Measurements from ENCODE around the gene CTNNA3.

Gene CTNNA3

DNA sequence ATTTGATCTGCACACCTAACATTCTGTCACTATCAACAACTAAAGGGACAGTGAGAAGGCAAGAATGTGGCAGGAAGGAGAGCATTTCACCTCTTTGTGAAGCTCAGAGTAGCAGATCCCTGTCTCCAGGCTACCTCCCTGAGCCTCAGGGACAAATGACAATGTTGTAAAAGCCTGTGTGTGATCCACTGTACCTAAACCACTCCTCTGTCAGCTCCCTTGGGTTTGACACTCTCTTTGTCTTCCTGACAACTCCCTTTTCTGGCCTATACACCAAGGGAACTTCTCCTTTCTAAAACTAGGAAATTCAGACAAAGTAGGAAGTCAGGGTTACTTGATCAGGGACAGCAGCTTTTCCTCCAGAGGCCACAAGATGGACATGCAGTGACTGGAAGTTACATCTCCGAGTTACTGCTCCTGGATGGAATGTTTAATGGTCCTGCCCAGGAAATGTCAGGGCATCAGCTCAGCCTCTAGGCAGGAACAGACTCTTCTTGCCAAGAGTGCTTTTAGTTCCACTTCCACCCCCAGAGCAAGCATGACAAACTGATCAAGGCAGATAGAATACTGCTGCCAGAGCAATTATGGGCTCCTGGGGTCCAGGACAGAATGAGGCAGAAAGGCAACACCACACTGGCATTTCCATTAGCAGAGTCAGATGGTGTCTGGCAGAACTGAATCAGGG lies 1784.7 kb downstream of the CTNNA3 start:
- in situ Hi-C loops (cut with MboI; ENCODE audit: low sequenced_read_pairs), result no loop called here

DNA sequence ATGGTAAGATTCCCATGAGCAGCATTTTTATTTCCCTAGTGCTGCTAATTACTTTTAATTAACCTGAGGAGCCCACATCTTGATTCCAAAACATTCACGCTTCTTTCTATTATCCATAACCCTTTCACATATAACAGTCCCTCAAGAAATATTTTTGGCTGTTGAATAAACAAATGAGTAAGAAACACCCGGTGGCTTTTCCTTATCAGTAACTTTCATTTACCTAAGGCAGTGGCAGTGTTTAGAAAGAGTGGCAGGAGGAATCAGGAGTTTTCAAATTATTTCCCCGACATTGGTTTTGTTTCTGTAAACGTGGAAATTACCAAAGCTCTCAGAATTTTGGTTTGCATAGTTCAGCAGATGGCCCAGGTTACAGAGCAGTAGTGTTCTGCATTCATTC lies 1785.8 kb downstream of the CTNNA3 start:
- in situ Hi-C loops (cut with MboI; ENCODE audit: low sequenced_read_pairs), result no loop called here

DNA sequence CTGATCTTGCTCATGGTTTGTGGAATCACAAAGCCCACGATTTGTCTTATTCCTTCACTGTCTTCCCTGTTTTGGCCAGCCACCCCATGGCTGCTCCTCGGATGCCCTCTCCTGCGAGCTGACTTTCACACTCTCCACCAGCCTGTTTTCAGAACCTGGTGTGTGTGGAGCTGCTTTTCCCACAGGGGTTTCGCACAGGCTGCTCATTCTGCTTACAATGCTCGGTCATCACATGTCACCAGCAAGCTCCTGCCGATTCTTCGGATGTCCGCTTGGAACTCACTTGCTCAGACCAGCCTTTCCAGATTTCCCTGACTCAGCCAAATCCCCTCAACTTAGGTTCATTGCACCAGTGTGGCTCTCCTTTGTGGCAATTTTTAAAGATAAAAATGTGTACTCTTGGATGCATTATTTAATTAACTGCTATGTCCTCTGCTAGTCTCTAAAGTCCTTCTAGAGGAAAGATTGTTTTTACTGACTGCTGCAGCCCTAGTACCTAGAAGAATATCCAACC lies 1788.7 kb downstream of the CTNNA3 start:
- in situ Hi-C loops (cut with MboI; ENCODE audit: low sequenced_read_pairs), result no loop called here

DNA sequence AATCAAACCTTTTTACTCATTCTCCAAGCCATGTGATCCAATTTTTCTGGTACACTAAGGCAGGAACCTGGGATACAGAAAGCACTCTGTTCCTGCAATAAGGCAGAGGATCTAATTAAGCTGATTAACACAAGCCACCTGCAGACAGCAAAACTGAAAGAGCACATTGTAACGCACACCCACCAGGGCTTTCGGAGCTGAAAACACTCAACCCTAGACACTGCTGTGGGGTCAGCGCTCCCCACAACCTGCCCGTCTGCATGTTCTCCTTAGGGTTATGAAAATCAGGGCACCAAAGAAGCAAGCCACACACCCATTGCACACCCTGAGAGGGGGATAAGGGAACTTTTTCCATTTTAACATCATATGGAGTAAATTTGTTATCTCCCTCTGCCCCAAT lies 1792.4 kb downstream of the CTNNA3 start:
- in situ Hi-C loops (cut with MboI; ENCODE audit: low sequenced_read_pairs), result no loop called here

DNA sequence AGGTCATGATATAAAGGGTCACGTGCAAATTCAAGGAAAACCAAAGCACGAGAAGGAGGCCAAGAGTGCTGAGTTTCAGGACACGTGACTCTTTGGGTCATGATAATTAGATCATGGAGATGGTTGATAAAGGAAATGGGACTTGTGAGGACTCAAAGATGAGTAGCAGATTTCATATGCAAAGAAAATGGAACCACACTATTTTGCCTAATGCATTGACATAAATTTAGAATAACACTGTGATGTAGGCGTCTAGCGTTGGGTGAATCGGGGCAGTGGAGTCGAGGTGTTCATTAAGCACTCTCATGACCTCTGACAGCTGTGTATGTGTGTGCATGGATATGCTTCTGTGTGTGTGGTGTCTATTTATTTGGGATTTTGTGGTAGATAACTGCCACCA lies 1795.7 kb downstream of the CTNNA3 start:
- in situ Hi-C loops (cut with MboI; ENCODE audit: low sequenced_read_pairs), result no loop called here

DNA sequence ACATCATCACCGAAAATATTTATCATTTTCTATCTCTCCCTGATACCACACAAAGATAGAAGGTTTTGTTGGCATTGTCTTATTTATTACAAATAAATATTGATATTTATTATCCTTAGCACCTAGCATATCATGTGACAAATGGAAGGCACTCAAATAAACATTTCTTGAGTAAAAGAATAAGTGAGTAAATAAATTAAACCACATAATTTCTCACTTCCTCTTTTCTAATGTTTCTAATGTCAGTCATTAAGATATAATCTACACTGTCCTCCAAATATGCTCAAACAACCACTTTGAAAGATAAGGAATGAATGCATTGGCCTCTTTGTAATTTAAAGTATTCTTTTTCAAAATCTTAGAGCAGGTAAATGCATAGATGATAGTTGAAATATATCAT lies 1797.9 kb downstream of the CTNNA3 start:
- in situ Hi-C loops (cut with MboI; ENCODE audit: low sequenced_read_pairs), result no loop called here

DNA sequence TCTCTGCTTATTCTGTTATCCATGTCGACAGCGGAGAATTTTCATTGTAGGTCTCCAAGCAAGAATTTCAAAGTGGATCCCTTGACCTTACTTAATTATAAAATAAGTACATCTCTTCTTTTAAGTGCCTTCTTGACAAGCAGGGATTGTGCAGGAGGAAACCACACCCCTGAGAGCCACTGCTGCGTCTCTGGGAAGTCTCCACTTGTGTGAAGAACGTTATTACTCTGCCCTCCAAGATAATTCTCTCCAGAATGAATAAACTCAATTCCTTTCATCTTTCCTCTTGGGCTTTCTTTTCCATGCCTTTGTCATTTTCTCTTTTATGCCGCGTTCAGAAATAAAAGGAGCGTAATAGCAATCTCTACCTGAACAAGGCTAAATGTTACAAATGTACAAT lies 1801.0 kb downstream of the CTNNA3 start:
- in situ Hi-C loops (cut with MboI; ENCODE audit: low sequenced_read_pairs), result no loop called here

DNA sequence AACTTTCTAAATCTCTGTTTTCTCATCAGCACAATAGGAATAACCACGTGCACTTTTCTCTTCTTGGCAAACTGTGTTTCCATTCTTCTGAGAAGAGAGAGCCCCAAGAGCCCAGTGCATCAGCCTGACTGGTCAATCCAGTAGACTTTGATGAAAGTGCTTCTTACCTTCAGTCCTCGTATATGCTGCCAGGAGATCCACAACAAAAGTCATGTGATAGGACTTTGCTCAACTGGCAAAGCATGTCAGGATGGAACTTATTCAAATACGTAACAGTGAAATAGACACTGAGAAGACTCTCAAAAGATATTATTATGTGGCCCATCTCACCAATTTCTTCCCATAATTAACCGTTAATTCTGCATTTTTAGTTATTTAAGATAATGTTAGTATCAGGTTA lies 1801.6 kb downstream of the CTNNA3 start:
- in situ Hi-C loops (cut with MboI; ENCODE audit: low sequenced_read_pairs), result no loop called here

DNA sequence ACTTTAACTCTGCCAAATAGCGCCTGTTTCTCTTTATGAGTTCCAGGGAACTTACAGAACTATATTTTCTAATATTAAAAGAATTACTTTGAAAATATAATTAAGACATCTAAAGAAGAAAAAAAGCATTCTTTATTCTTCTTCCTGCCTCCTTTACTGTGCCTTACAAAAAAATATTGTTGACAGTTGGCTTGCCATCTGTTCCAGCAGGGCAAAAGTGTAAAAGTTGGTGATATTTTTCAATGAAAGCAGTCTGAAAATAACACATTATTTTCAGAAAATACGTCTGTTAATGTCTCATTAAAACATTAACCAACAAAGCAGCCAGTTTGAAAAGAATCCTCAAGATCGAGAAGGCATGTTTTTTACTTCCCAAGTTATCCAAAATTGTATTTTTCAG lies 1802.3 kb downstream of the CTNNA3 start:
- in situ Hi-C loops (cut with MboI; ENCODE audit: low sequenced_read_pairs), result no loop called here

DNA sequence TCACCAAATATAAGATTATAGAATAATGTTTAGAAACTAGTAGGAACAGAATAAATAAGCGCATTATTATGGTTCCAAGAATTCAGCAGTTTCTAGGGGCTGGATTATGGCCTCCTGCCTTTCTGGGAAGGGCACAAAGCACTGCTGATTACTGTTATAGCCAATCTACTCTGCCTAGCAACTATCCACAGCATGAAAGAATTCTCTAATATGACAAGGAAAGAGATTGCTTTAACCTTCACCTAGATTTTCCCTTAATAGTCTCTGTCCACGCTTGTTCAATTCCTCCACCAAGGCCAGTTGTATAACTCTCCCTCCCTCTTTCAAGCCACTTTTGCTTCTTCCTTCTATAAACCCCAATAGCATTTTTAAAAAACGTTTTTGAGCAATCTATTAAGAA lies 1803.7 kb downstream of the CTNNA3 start:
- in situ Hi-C loops (cut with MboI; ENCODE audit: low sequenced_read_pairs), result no loop called here

DNA sequence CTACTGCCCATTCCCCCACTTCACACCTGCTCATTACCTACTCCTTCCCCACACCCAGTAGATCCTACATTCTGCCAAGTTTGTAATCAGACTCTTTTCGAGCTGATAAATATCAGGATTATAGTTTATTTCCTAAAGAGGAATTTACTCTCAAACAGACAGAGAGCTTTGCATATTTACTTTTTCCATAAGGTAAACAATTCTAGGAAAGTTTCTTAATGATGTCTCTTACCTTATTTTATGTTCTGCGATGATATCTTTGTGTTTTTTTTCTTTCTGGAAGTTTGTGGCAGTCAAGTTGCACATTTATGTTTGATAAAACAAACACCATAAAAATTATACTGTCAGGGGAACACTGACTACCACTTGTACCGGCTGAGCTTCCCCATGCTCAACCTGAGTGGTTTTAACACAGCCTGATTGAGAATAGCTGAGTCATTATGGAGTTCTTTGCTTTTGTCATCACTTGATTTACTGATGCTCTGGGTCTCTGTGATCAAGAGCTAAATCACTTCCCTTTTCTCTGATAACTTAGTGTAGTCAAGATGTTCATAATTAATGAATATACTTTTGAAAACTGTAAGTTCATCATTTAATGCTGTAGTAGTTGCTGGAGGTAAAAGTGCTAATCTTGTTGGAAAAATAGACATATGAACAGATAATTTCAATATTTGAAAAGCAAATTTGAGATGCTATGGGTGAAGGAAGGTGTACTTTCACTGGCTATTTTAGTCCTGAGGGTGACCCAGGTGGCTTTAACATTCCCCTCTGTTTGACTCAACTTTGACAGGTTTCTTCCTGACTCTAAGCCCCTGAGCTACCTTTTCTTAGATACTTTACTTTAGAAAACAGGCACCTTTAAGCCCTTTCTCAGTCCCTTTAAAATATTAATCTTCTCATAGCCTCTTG lies 1804.7 kb downstream of the CTNNA3 start:
- in situ Hi-C loops (cut with MboI; ENCODE audit: low sequenced_read_pairs), result no loop called here

DNA sequence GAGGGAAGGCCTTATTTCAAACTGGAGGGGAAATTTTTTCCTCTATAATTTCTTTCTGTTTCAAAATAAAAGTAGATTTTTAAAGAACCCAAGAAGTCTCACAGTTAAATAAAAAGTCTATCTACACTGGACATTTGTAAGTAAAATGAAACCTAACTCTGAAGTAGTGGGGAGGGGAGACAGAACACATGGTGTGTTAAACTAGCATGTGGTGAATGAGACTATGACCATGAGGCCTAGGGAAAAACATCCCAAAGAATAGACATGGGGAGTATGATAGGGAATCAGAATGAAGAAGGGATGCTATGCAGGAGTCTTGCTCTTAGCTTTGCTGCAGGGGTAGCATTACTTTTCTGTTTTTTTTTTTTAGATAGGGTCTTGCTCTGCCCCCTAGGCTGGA lies 1831.5 kb downstream of the CTNNA3 start:
- in situ Hi-C loops (cut with MboI; ENCODE audit: low sequenced_read_pairs), result no loop called here

DNA sequence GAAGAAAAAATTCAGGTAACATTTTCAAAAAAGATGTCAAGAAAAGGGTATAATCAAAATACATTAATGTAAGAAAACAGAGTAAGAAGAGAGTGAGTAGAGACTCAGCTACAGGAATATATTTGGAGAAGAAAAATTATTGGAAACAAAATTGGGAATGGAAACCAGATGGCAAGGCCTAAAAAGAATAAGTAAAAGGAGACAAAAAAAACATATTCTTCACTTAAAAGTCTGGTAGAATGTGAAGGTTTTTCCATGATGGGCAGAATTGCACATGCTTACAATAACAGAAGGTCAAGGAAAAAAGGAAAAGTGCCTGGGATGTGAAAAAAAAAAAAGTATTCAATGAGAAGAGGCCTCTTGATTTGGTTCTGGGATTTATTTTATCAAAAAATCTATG lies 1832.0 kb downstream of the CTNNA3 start:
- in situ Hi-C loops (cut with MboI; ENCODE audit: low sequenced_read_pairs), result no loop called here

All from hTERT RPE-1 (cell line).